Measurements from ENCODE around the gene PTEN. TPM values are rescaled to one million over a fixed set of nuclear protein-coding genes. Genes with fewer than 3 reads are reported as not detected.

Gene PTEN
- total and polyA plus RNA-seq, 2 donors (not counting 3 experiments of a cell fraction or from before 2014, with no cell fraction given), result 8.0 to 76.9 TPM

DNA sequence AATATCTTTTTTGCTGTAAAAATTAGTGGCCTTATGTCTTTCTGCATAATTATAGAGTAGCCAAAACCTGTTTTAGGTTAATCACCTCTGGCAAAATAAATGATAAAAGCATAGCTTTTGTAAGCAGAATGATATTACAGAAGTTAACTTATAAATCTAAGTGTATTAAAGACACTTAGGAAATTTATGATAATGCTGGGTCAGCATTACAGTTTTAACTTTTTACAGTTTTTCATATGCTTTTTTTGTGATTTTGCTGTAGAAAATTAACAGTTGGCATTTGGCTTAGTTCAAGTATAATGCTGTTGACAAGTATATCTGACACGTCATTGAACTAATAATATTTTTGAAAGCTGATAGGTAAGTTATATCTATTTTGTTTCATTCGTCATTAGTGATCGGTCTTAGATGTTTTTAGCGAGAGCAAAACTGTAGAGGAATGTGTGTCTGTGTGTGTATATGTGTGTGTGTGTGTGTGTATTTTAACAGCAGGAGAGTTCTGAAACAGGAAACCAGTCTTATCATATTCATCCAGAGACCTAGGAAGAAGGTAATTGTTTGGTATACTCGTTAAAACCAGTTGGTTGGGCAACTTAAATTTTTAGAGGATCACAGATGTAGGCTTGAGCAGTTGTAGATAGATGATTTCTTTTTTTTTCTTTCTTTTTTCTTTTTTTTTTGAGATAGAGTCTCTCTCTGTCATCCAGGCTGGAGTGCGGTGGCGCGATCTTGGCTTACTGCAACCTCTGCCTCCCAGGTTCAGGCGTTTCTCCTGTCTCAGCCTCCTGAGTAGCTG is 15.4 kb downstream of the PTEN start:
- Histone ChIP-seq H3K4me1 (ENCODE audit: control insufficient read depth, extremely low read depth, insufficient read depth, low read length) (peaks cover 21% of the 10 kb centered on the region), H3K4me2 (ENCODE audit: insufficient read depth, low read length) (no peak overlapping the region), H3K9me1 (replicated peaks; ENCODE audit: control insufficient read depth, extremely low read depth, insufficient read depth, low read length) (no peaks in the 10 kb centered on the region), H3K4me3 (replicated peaks in 1 of 3; ENCODE audit: insufficient read depth in 1 of 3, low read depth in 1 of 3, low read length in 3 of 3) (no peak overlapping the region), H4K20me1 (replicated peaks; ENCODE audit: control insufficient read depth, extremely low read depth, insufficient read depth, low read length) (peaks cover 13% of the 10 kb centered on the region), H2AFZ (ENCODE audit: low read depth, low read length) (no peak overlapping the region), H3K9ac (replicated peaks; ENCODE audit: extremely low read depth, insufficient read depth, low read length) (no peak overlapping the region), H3K79me2 (ENCODE audit: control insufficient read depth, insufficient read depth, low read length) (peaks cover 73% of the 10 kb centered on the region), H3K27ac (ENCODE audit: insufficient read depth, low read depth, low read length) (no peak overlapping the region), H3K9me3 (replicated peaks; ENCODE audit: control insufficient read depth, insufficient read depth, low read length) (no peaks in the 10 kb centered on the region), H3K27me3 (ENCODE audit: control insufficient read depth in 2 of 2, insufficient read depth in 2 of 2, low read length in 2 of 2) (no peaks in the 10 kb centered on the region), H3K36me3 (ENCODE audit: control insufficient read depth in 2 of 2, extremely low read depth in 1 of 2, insufficient read depth in 2 of 2, low read length in 2 of 2) (no peaks in the 10 kb centered on the region)
- TF ChIP-seq, protein P1, sequence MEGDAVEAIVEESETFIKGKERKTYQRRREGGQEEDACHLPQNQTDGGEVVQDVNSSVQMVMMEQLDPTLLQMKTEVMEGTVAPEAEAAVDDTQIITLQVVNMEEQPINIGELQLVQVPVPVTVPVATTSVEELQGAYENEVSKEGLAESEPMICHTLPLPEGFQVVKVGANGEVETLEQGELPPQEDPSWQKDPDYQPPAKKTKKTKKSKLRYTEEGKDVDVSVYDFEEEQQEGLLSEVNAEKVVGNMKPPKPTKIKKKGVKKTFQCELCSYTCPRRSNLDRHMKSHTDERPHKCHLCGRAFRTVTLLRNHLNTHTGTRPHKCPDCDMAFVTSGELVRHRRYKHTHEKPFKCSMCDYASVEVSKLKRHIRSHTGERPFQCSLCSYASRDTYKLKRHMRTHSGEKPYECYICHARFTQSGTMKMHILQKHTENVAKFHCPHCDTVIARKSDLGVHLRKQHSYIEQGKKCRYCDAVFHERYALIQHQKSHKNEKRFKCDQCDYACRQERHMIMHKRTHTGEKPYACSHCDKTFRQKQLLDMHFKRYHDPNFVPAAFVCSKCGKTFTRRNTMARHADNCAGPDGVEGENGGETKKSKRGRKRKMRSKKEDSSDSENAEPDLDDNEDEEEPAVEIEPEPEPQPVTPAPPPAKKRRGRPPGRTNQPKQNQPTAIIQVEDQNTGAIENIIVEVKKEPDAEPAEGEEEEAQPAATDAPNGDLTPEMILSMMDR (IDR thresholded peaks at IDR 0.05; ENCODE audit: extremely low read depth in 1 of 2, insufficient read depth in 1 of 2, low read depth in 1 of 2, low read length in 2 of 2), result no peak
- TF ChIP-seq POLR2AphosphoS5 (IDR thresholded peaks at IDR 0.05; ENCODE audit: insufficient read depth, low read depth, low read length) (no peak), JUN (IDR thresholded peaks at IDR 0.05; ENCODE audit: borderline replicate concordance, insufficient read depth, insufficient read length, low read depth) (no peak), GATA2 (IDR thresholded peaks at IDR 0.05; ENCODE audit: insufficient read depth, insufficient read length, low read depth, low read length) (no peak), MYC (IDR thresholded peaks at IDR 0.05; ENCODE audit: low read depth, low read length) (no peak), EZH2 (IDR thresholded peaks at IDR 0.05; ENCODE audit: borderline replicate concordance, low read depth, low read length, severe bottlenecking) (no peak), FOS (IDR thresholded peaks at IDR 0.05; ENCODE audit: borderline replicate concordance, insufficient read depth, low read length) (no peak), POLR2A (IDR thresholded peaks at IDR 0.05; ENCODE audit: low read depth, low read length) (no peak)
- TF ChIP-seq, protein P2, sequence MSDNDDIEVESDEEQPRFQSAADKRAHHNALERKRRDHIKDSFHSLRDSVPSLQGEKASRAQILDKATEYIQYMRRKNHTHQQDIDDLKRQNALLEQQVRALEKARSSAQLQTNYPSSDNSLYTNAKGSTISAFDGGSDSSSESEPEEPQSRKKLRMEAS (IDR thresholded peaks at IDR 0.05; ENCODE audit: insufficient read depth, insufficient read length), result no peak
- DNase-seq (ENCODE audit: low read depth, low spot score), result peak; percentile 44
- intact Hi-C loops (cut with micrococcal nuclease) (no loop called here), dilution Hi-C loops (cut with MboI; ENCODE audit: extremely low pct_ligation_motif_present, low sequenced_read_pairs) (no loop called here)
- ChIA-PET CTCF (interaction anchor here (1.1 kb wide), 1 partner anchor 13 kb away, joined by 3 read pairs; no protein-coding TSS in a partner anchor), POLR2A (interaction anchor here (0.7 kb wide), 1 partner anchor 36 kb away, joined by 3 read pairs; no protein-coding TSS in a partner anchor)
- no TSS peak for BruUV-seq (replicated peaks)
- FAIRE-seq, result no peak
